Glomerular endothelial cell (primary cell): ENCODE measurements around the gene UBQLN3. TPM values are rescaled to one million over a fixed set of nuclear protein-coding genes. Genes with fewer than 3 reads are reported as not detected.

Experiments used
- DNase-seq: peaks from one replicate; pipeline ENCODE4 v3.0.0-alpha.2; 2011; ENCODE audit warnings: low read depth, low spot score; ENCODE audit errors: extremely low read depth
- total RNA-seq: library from RNA; depleted of rRNA; stranded (reverse); fragments of >200 nt; gene quantifications from 2 replicates; pipeline ENCODE4 v1.2.3, GENCODE V29; 2015

Gene UBQLN3
- total RNA-seq, 1 donor from 2014 or later: not detected

GRCh38 chr11:5507177-5507932 lies 2.4 kb downstream of the UBQLN3 start:
- DNase-seq: no peak

DNA sequence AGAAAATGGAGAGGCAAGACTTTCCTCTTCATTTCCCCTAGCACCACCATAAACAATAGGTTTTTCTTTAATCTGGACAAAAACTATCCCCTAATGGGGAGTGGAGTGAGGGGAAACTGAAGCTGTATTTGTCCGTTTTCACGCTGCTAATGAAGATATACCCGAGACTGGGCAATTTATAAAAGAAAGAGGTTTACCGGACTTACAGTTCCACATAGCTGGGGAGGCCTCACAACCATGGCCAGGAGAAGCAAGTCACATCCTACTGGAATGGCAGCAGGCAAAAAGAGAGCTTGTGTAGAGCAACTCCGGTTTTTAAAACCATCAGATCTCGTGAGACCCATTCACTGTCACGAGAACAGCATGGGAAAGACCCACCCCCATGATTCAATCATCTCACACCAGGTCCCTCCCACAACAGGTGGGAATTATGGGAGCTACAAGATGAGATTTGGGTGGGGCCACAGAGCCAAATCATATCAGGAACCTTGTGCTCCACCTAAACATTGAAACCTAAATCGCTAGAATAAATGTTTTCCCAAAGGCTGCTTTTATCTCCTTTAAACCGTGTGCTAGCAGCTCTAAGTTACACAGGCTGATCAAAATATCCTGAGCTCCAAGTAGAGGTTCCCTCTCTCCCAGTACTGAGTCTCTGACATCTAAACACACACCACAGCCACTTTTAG lies 4.3 kb downstream of the UBQLN3 start:
- DNase-seq: no peak

GRCh38 chr11:5504403-5504921 lies 5.3 kb downstream of the UBQLN3 start:
- DNase-seq: no peak

DNA sequence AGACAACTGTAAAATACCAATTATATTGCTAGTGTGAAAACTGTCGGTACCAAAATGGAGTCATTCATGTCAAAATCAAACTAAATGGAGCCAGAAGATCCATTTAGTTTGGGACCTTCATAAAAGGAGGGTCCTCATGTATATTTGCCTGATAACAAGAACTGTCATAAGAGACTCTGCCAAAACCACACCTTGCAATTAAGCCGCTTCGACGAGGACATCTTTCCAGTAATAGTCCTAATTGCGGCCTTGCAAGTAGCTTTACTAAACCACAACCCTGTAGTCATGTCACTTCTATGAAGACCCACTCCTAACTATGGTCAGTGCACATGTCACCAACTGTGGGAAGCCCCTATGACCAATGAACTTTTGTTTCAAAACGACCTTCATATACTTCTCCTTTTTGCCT lies 9.4 kb downstream of the UBQLN3 start:
- no peak for DNase-seq

- no peak for DNase-seq
Observed at GRCh38 chr11:5499671-5500070, 10.1 kb downstream of the UBQLN3 start.

- DNase-seq: no peak
Observed at GRCh38 chr11:5489576-5490357, 20.0 kb downstream of the UBQLN3 start.

- DNase-seq: no peak
Observed at GRCh38 chr11:5488798-5489399, 20.9 kb downstream of the UBQLN3 start.

GRCh38 chr11:5488385-5488784 lies 21.4 kb downstream of the UBQLN3 start, which contains the start of gene OR52D1:
TSS of gene OR52D1 (plus strand) at chr11:5488685. CDS start at chr11:5488707, 22 bp downstream.
- DNase-seq: no peak

- no peak for DNase-seq
Observed at GRCh38 chr11:5486421-5486820, 23.3 kb downstream of the UBQLN3 start.

GRCh38 chr11:5486003-5486402 lies 23.8 kb downstream of the UBQLN3 start:
- DNase-seq: no peak

GRCh38 chr11:5476186-5476819 lies 33.5 kb downstream of the UBQLN3 start:
- peak; percentile 22 for DNase-seq

- DNase-seq: no peak
Observed at GRCh38 chr11:5473921-5474320, 35.8 kb downstream of the UBQLN3 start.

GRCh38 chr11:5467527-5467926 lies 42.2 kb downstream of the UBQLN3 start:
- no peak for DNase-seq

- DNase-seq: no peak
Observed at GRCh38 chr11:5460983-5461621, 48.7 kb downstream of the UBQLN3 start.

Other genes with a start within 250 kb of the UBQLN3 start
- gene HBE1, start 240.0 kb downstream of the UBQLN3 start, total RNA-seq: not detected in 2 replicates
- gene OR51B4, start 208.0 kb downstream of the UBQLN3 start, total RNA-seq: not detected in 2 replicates
- gene OR51B2, start 185.7 kb downstream of the UBQLN3 start, total RNA-seq: not detected in 2 replicates
- gene OR51B5, start 166.4 kb downstream of the UBQLN3 start, total RNA-seq: not detected in 2 replicates
- not detected in 2 replicates for gene OR51B6, start 158.4 kb downstream of the UBQLN3 start, total RNA-seq
- gene OR51M1, start 126.1 kb downstream of the UBQLN3 start, total RNA-seq: not detected in 2 replicates
- not detected in 2 replicates for gene OR51Q1, start 87.8 kb downstream of the UBQLN3 start, total RNA-seq
- not detected in 2 replicates for gene OR51I1, start 68.4 kb downstream of the UBQLN3 start, total RNA-seq
- gene OR51I2, start 60.6 kb downstream of the UBQLN3 start, total RNA-seq: not detected in 2 replicates
- gene OR52D1, start 21.3 kb downstream of the UBQLN3 start, total RNA-seq: not detected in 2 replicates
- gene UBQLNL, start 6.7 kb upstream of the UBQLN3 start, total RNA-seq: 0.24 and 0.53 TPM in 2 replicates
- not detected in 2 replicates for gene OR52H1, start 38.6 kb upstream of the UBQLN3 start, total RNA-seq
- gene OR52B6, start 70.9 kb upstream of the UBQLN3 start, total RNA-seq: not detected in 2 replicates
- gene TRIM6, start 86.7 kb upstream of the UBQLN3 start, total RNA-seq: 1.5 and 5.1 TPM in 2 replicates
- 9.2 and 12.1 TPM in 2 replicates for gene TRIM34, start 115.0 kb upstream of the UBQLN3 start, total RNA-seq
- gene TRIM5, start 175.1 kb upstream of the UBQLN3 start, total RNA-seq: 42.2 and 53.9 TPM in 2 replicates
- gene TRIM22, start 179.8 kb upstream of the UBQLN3 start, total RNA-seq: 67.7 and 128 TPM in 2 replicates
- not detected in 2 replicates for gene OR56B1, start 226.5 kb upstream of the UBQLN3 start, total RNA-seq
- not detected in 2 replicates for gene OR52N4, start 244.3 kb upstream of the UBQLN3 start, total RNA-seq